Stimulated activated CD4-positive, alpha-beta T cell treated with anti-CD3 and anti-CD28 coated beads, Interleukin-1b, Interleukin-23, amount 100 ng/mL, for 4 hours (primary cell): ENCODE results near the gene IFNAR1.
"Not testable (repeated sequence)": the region's sequence is repeated elsewhere in the genome, so short reads cannot be mapped to it uniquely, and the experiment has no call there.

Experiments
- DNase-seq, 2 donors: peaks; one replicate each; pipeline ENCODE4 v3.0.0-alpha.2; 2020; ENCODE audit warnings: low read depth in 2 of 2

The IFNAR1 gene

GRCh38 chr21:33375101-33375644 lies 50.4 kb downstream of the IFNAR1 start:
- no peak for DNase-seq

- DNase-seq: no peak
Measured at GRCh38 chr21:33377221-33377920, 52.6 kb downstream of the IFNAR1 start.

GRCh38 chr21:33378081-33378480 lies 53.3 kb downstream of the IFNAR1 start:
- DNase-seq: no peak

GRCh38 chr21:33379934-33380333 lies 55.2 kb downstream of the IFNAR1 start:
- not testable (repeated sequence) for DNase-seq

GRCh38 chr21:33380483-33380998 lies 55.8 kb downstream of the IFNAR1 start:
- peak; percentile 79 to 82 for DNase-seq

- not testable (repeated sequence) for DNase-seq
Measured at GRCh38 chr21:33381381-33381780, 56.6 kb downstream of the IFNAR1 start.

- DNase-seq: peak; percentile 48
Measured at GRCh38 chr21:33383056-33383888, 58.5 kb downstream of the IFNAR1 start.

GRCh38 chr21:33384841-33385331 lies 60.1 kb downstream of the IFNAR1 start:
- DNase-seq: no peak

- DNase-seq: no peak
Measured at GRCh38 chr21:33386222-33386784, 61.5 kb downstream of the IFNAR1 start.

GRCh38 chr21:33387294-33387693 lies 62.5 kb downstream of the IFNAR1 start:
- DNase-seq: no peak

- no peak for DNase-seq
Measured at GRCh38 chr21:33388188-33388587, 63.4 kb downstream of the IFNAR1 start.

- DNase-seq: no peak
Measured at GRCh38 chr21:33390479-33390878, 65.7 kb downstream of the IFNAR1 start.

GRCh38 chr21:33391656-33392055 lies 66.9 kb downstream of the IFNAR1 start:
- no peak for DNase-seq

- no peak for DNase-seq
Measured at GRCh38 chr21:33392284-33392985, 67.7 kb downstream of the IFNAR1 start.

- no peak for DNase-seq
Measured at GRCh38 chr21:33393348-33393747, 68.6 kb downstream of the IFNAR1 start.

GRCh38 chr21:33394260-33394659 lies 69.5 kb downstream of the IFNAR1 start:
- no peak for DNase-seq

- DNase-seq: no peak
Measured at GRCh38 chr21:33395891-33396331, 71.1 kb downstream of the IFNAR1 start.

- DNase-seq: no peak
Measured at GRCh38 chr21:33396436-33396835, 71.7 kb downstream of the IFNAR1 start.

- no peak for DNase-seq
Measured at GRCh38 chr21:33396951-33397350, 72.2 kb downstream of the IFNAR1 start.

GRCh38 chr21:33397717-33398116 lies 72.9 kb downstream of the IFNAR1 start:
- no peak for DNase-seq

GRCh38 chr21:33398361-33398760 lies 73.6 kb downstream of the IFNAR1 start:
- no peak for DNase-seq
